GM21529 (cell line): ENCODE results near the gene COL5A1.
"Not testable (repeated sequence)": the region's sequence is repeated elsewhere in the genome, so short reads cannot be mapped to it uniquely, and the experiment has no call there.

Experiments
- ATAC-seq: cut with Tn5 transposase; IDR thresholded peaks from one replicate; pipeline ENCODE4 v1.9.1; 2021; ENCODE audit not compliant: unreplicated experiment

COL5A1 gene

DNA sequence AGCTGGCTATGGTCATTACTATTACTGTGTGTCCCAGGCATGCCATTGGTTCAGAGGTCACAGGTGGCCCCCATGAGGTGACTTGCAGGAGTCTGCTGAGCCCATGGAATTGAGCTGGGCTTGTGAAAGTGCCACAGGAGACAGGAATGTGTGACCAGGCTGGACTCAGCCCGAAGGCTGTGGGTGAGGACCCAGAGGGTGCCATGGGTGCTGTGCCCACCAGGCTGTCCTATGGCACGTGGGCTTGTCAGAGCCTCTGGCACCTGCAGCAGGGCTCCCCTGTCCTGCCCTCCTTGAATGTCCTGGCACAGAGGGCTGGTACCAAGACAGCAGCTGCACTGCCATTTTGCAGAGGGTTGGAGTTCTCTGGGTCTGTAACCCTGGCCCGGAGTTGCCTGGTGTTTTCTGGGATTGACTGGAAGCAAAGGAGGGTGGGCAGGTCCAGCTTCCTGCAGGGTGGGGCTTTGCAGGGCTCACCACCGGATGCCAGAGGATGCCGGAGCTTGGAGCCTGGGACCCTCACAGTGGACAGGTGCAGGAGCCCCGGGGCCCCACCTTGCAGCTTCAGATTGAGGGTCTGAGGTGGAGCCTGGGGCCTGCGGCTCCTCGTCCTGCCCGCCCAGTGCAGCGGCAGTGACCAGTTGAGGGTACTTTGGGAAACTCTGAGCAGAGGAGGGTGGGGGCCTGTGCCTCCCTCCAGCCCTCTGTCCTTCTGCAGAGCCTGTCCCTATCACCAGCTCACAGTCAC, 14.2 kb downstream of the COL5A1 start:
- no peak for ATAC-seq

DNA sequence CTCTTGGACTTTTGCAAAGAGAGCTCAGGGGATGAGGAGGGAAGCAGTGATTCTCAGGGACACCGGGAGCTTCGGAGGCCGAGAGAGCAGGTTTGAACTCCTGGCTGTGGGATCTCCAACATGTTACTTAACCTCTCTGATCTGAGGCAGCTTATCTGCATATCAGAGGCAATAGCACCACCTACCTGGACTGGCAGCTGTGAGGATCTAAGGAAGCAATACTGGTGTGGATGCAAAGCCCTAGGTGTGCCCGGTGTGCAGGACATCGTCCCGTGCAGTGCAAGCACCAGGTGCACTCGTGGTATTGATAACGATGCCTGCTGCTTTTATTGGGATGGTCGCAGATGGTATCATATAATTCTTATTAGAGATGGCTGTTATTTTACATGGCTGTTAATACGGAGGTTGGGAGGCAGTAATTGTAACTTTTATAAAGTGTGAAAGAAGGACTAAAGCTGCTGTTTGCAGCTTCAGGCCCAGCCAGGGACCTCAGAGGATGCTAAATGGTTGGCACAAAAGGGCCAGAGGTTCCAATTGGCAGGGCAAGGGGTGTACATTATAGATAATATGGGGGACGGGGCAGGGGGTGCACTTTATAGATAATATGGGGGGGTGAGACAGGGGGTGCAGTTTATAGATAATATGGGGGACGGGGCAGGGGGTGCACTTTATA, 14.9 kb downstream of the COL5A1 start:
- ATAC-seq: no peak

- no peak for ATAC-seq
These were observed 16.2 kb downstream of the COL5A1 start for GRCh38 chr9:134657666-134658377.

- ATAC-seq: no peak
These were observed 16.9 kb downstream of the COL5A1 start for GRCh38 chr9:134658378-134658955.

GRCh38 chr9:134659688-134660131, 18.1 kb downstream of the COL5A1 start:
- ATAC-seq: no peak

DNA sequence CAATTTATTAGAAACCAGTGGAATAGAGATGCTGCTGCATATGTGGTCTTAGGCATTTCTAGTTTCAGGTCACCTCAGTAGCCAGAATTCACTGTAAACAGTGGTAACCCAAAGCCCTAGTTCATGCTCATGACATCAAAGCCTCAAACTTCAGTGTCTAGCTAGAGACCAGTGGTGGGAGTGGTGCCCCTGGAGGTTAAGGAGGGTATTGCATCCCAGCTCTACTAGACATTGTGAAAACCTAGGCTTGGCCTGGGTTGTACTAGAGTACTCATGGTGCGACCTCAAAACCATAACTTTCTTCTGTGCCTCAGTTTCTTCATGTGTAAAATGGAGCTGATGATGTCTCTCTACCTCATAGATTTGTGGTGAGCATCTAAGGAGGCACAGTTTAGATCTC, 18.8 kb downstream of the COL5A1 start:
- ATAC-seq: no peak

GRCh38 chr9:134661299-134661698, 19.7 kb downstream of the COL5A1 start:
- ATAC-seq: no peak

GRCh38 chr9:134661791-134662142, 20.2 kb downstream of the COL5A1 start:
- no peak for ATAC-seq

- ATAC-seq: no peak
These were observed 20.7 kb downstream of the COL5A1 start for GRCh38 chr9:134662143-134662876.

DNA sequence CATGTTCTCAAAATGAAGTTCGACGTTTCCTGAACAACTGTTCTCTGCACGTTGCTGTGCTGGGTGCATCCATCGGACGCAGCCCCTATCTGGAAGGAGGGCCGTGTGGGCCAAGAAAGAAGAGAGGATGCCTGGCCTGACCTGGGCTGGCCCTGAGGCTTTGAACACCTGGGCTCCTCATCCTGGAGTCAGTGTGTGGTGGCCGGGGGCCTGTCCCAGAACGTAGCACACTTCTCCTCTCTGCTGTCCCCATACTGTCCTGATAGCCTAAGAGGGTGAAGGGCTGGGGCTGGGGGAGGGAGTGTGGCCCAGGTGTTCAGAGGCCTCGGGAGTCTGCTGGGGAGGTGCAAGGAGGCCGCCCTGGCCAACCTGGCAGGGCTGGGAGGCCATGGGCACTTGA, 21.5 kb downstream of the COL5A1 start:
- ATAC-seq: no peak

DNA sequence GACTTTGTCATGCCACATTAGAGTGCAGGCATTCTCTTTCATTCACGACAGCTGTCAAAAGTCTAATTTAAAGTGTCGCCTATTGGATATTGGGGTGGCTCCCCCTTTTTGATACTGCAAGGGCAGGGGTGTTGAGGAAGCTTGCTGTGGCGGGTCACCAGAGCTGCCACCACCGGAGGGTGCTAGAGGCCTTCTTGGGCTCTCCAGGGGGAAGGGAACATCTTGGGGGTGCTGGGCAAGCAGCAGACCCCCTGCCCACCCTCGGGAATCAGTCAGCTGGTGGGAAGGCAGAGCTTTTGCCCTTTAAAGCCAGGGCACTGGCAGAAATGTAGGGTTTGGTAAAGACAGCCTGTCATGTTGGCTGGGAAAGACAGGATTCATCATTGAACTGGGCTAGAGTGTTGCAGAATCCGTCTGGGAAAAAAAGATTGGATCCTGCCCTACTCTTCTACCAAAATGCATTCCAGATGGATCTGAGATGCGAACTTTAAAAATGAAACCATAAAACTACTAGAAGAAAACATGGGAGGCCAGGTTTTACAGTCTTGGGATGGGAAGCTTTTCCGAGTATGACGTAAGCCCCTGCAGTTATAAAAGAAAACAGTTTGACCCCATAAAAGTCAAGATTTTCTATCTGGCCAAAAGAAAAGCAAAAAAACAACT, 22.3 kb downstream of the COL5A1 start:
- no peak for ATAC-seq

- no peak for ATAC-seq
These were observed 22.8 kb downstream of the COL5A1 start for GRCh38 chr9:134664446-134664845.

GRCh38 chr9:134666208-134666607, 24.6 kb downstream of the COL5A1 start:
- ATAC-seq: no peak

DNA sequence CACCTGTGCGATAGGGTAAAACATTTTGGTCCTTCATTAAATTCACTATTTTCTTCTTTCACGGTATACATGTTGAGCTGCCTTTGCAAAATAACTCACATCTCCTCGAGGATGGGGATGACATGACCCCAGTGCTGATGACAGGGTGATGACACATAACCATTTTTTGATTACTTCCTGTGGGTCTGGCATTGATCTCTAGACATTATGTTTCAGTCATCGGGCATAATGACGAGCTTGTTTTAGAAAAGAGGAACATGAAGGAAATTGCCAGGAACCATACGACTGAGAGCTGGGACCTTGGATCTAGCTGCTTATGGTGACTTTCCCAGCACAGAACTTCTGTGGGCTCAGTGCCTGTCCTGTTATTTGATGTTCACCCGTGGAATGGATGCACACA, 25.2 kb downstream of the COL5A1 start:
- no peak for ATAC-seq

DNA sequence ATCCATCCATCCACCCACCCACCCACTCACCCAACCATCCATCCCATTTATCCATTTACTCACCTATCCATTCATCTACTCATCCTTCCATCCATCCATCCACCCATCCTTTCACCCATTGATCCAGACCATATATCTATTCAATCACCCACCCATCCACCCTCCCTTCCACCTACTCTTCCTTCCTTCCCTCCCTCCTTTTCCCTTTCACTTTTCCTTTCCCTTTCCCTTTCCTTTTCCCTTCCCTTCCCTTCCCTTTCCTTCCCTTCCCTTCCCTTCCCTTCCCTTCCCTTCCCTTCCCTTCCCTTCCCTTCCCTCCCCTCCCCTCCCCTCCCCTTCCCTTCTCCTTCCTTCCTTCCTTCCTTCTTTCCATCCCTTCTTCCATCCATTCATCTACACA, 27.4 kb downstream of the COL5A1 start:
- ATAC-seq: not testable (repeated sequence)

DNA sequence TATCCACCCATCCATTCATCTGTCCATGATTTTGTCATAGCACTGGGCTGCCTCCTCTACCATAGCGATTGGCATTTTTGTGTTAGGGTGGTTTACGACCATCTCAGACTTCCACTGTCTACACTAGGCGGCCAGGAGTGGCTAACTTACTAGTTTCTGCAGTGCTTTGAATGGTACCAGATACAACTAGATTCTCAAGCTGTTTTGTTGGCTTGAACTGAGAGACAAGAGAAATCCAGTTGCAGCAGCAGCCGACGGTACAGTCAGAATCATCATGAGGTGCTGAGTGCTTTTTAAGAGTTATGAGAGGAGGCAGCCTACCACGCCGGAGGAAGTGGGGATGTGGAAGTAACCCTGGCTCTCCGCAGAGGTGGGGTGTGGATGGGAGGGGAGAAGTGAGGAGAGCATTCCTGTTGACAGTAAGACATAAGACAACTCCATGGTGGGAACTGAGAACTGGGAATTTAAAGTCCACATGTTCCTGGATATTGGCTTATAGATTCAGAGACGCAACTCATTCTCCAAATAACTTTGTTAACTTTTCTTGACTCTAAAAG, 27.9 kb downstream of the COL5A1 start:
- ATAC-seq: no peak

DNA sequence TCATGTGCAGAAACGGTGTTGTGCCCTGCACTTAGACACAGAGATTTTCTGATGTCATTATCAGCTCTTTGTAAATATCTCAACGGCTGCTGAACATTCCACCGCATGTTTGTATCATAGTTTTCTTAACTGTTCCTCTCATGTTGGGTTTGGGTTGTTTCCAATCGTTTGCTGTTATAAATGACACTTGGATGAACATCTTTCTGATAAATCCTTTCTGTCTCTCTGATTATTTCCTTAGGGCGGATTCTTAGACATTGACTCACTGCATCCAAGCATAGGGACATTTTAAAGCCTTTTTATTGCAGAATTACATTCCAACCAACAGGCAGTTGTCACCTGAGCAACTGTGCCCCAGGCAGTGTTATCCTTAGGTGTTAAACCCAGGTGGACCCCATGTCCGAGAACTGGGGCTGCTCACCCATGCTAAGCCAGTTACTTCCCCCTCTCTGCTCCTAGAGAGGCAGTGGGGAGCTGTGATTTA, 28.5 kb downstream of the COL5A1 start:
- ATAC-seq: no peak

DNA sequence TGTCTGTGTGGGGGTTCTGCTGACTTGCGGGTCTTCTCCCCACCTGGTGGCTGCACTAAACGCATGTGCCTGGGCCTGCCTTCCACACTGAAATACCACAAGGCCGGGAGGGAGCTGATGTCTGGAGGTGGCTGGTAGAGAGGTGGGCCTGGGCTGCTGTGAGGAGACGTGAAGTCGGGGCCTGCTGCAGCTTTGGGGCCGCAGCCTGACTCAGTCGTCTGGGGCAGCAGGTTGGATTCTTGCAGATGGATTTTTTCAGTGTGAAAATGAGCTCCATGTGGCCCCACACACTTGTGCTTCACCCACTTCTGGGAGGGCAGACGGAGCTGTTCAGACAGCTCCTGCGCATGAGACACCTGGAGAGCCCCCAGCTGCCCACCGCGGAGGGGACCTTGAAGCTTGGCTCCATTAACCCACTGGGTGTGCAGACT, 29.3 kb downstream of the COL5A1 start:
- no peak for ATAC-seq

- ATAC-seq: no peak
These were observed 29.9 kb downstream of the COL5A1 start for GRCh38 chr9:134671341-134672113.
